NCI-H524 (cell line): ENCODE data around the gene IGFL2.

ENCODE experiments used
- DNase-seq, 2 experiments: peaks; one replicate each; lab custom pipeline; 2025; lab: John Stamatoyannopoulos, UW

IGFL2 gene

DNA sequence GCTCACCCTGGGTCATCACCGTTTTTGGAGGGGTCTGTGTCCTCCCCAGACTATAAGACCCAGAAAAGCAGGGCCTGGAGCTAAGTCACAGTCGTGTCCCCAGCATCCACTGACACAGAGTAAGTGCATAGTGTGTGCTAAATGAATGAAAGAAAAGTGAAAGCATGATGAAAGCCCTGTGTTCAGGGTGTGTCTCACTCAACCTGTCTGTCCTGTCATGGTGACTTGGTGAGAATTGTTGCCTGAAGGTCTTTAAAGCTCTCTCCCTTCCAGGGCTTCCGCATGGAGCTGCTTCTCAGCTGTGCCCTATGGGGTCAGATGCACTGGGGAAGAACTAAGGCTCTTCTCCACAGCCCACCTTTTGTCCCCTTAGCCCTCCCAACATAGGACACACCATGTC, 61.0 kb downstream of the IGFL2 start:
- no peak for DNase-seq

DNA sequence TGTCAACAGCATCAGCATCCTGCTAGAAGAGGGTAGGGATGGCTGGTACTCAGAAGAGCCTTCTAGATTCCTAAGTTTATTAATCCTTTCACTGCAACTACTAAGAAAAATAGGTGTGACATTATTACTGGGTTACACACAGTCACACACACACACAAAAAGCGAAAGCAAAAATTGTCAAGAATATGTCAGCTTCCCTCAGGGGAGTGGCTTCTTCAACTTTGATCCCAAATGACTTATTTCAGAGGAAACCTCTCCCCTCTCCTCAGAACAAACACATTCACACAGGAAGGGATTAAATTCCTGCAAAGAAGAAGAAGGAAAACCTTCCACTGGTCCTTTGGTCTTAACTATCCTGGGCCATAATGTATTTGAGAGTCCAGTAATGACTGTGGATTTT, 61.4 kb downstream of the IGFL2 start:
- DNase-seq: no peak

DNA sequence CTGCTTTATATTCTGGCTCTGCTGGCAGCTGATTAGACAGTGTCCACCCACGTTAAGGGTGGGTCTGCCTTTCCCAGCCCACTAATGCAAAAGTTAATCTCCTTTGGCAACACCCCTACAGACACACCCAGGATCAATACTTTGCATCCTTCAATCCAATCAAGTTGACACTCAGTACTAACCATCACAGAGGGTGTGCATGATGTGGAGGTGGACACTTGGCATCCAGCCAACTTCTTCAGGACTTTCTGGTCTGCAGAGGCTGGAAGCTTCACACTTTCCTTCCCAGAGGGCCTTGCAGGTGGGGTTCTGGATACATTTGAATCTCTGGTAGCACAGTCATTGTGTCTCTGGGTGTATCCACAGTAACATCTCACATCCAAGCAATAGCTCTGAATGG, 62.6 kb downstream of the IGFL2 start:
- DNase-seq: no peak
